Measurements from ENCODE around the gene CBX3. TPM values are rescaled to one million over a fixed set of nuclear protein-coding genes. Genes with fewer than 3 reads are reported as not detected.

CBX3 gene
- total and polyA plus RNA-seq, 10 of the 15 experiments (the other 5 are each of a cell fraction or from before 2014, with no cell fraction given) = 153 to 307 (median 225) TPM

DNA sequence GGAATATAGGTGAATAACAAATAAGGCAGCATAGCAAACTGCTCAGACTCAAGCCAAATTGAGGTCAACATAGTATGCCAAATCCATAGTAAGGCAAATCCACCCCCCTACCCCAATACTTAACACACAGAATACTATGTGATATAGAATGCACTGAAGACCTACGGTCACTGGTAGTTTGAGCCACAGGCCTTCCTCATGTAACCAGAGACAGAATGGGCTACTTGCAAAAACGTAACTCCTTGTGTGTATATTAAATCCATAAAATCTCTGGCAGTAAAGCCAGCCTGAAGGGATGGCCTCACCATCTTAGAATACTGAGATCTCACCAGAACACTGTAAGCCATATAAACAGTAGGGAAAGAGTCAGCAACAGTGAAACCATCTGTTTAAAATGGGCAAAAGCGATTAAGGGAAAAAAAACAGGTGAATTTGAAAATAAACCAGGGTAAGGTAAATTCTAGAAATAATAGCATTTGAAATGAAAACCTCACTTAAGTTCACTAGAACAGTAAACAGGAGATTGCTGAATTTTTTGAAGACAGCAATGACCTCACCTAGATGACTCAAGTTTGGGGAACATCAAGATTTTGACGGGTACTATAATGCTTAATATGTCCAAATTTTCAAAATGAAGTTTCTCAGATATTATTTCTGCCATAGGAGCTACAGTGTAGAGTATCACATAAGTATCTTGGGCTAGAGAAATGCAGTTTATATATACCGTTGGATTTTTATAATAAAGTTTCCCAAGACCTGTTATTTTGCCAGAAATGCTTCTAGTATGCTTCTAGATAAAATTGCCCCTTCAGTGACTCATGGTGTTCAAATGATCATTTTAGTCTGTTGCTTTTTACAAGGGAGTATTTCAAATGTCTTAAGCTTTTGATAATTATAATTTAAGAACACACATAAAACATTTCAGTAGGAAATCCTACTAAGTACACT is 14.9 kb upstream of the CBX3 start:
- Histone ChIP-seq H4K20me1 (ENCODE audit: control insufficient read depth, insufficient read depth) (no peaks in the 10 kb centered on the region; the same call in 1 of the 2 replicates), H2AFZ (ENCODE audit: control insufficient read depth, low read depth, low read length) (no peak overlapping the region), H3K79me2 (ENCODE audit: control insufficient read depth, insufficient read depth, low read length) (peaks cover 16% of the 10 kb centered on the region), H3K36me3 (ENCODE audit: control insufficient read depth in 2 of 2, insufficient read depth in 2 of 2, low read length in 1 of 2) (peaks cover 3 to 19% of the 10 kb centered on the region in 2 experiments; a peak in 3 of 4 replicates), H3K9ac (ENCODE audit: control insufficient read depth, insufficient read depth, low read length) (no peak overlapping the region), H3K4me1 (ENCODE audit: control insufficient read depth, insufficient read depth, low read length) (peaks cover 8% of the 10 kb centered on the region; the same call in 1 of the 2 replicates), H3K4me2 (ENCODE audit: control insufficient read depth, insufficient read depth) (no peak overlapping the region), H3K27ac (ENCODE audit: control insufficient read depth, insufficient read depth) (no peak overlapping the region), H3K9me3 (replicated peaks; ENCODE audit: control insufficient read depth, insufficient read depth, low read length) (no peaks in the 10 kb centered on the region), H3K27me3 (replicated peaks in 1 of 2; ENCODE audit: control insufficient read depth in 2 of 2, insufficient read depth in 2 of 2, low read length in 1 of 2) (no peaks in the 10 kb centered on the region), H3K4me3 (no peak overlapping the region)
- no peak for FAIRE-seq
- BruUV-seq (replicated peaks) = no TSS peak
- ChIA-PET SMC1A (ENCODE audit: uncharacterized antibody, unreplicated experiment) (interaction anchor here (1.0 to 3.3 kb wide), 7 partner anchors 10 to 293 kb away, joined by 3 to 23 read pairs (median 5); no protein-coding TSS in a partner anchor), CTCF (interaction anchor here (0.8 to 3.0 kb wide), 6 partner anchors 11 to 293 kb away, joined by 3 to 29 read pairs (median 4); no protein-coding TSS in a partner anchor), RAD21 (ENCODE audit: unreplicated experiment) (interaction anchor here (0.7 to 2.7 kb wide), 3 partner anchors 8 to 95 kb away, joined by 3 to 13 read pairs (median 3); no protein-coding TSS in a partner anchor), POLR2A (interaction anchor here (0.6 to 2.6 kb wide), 3 partner anchors 11 to 74 kb away, joined by 4 to 8 read pairs (median 6); no protein-coding TSS in a partner anchor)
- peak; percentile 5 for ATAC-seq
- in situ Hi-C loops (cut with MboI) = no loop called here
- intact Hi-C loops (cut with micrococcal nuclease; ENCODE audit: unreplicated experiment) = no loop called here
- WGBS (ENCODE audit: insufficient coverage, insufficient replicate concordance, low lambda C conversion rate, missing lambda C conversion rate) = 72% methylated on average over 5 of the region's 5 CpGs
- DNase-seq (ENCODE audit: low read depth, low spot score) = no peak
- peak; percentile 69 for TF ChIP-seq POLR2AphosphoS5 (IDR thresholded peaks at IDR 0.05; ENCODE audit: low read length)
- peak; percentile 31; the same call in 1 of the 2 replicates for TF ChIP-seq RUNX3 (IDR thresholded peaks at IDR 0.05; ENCODE audit: low read length)
- 0 out of 2 replicates have a peak, but pooled peaks have one; percentile 22 for TF ChIP-seq BACH1 (IDR thresholded peaks at IDR 0.05; ENCODE audit: borderline replicate concordance)
- TF ChIP-seq, protein P1, sequence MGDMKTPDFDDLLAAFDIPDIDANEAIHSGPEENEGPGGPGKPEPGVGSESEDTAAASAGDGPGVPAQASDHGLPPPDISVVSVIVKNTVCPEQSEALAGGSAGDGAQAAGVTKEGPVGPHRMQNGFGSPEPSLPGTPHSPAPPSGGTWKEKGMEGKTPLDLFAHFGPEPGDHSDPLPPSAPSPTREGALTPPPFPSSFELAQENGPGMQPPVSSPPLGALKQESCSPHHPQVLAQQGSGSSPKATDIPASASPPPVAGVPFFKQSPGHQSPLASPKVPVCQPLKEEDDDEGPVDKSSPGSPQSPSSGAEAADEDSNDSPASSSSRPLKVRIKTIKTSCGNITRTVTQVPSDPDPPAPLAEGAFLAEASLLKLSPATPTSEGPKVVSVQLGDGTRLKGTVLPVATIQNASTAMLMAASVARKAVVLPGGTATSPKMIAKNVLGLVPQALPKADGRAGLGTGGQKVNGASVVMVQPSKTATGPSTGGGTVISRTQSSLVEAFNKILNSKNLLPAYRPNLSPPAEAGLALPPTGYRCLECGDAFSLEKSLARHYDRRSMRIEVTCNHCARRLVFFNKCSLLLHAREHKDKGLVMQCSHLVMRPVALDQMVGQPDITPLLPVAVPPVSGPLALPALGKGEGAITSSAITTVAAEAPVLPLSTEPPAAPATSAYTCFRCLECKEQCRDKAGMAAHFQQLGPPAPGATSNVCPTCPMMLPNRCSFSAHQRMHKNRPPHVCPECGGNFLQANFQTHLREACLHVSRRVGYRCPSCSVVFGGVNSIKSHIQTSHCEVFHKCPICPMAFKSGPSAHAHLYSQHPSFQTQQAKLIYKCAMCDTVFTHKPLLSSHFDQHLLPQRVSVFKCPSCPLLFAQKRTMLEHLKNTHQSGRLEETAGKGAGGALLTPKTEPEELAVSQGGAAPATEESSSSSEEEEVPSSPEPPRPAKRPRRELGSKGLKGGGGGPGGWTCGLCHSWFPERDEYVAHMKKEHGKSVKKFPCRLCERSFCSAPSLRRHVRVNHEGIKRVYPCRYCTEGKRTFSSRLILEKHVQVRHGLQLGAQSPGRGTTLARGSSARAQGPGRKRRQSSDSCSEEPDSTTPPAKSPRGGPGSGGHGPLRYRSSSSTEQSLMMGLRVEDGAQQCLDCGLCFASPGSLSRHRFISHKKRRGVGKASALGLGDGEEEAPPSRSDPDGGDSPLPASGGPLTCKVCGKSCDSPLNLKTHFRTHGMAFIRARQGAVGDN (IDR thresholded peaks at IDR 0.05) = no peak
- TF ChIP-seq ZBED1 (IDR thresholded peaks at IDR 0.05; ENCODE audit: borderline replicate concordance) = peak; percentile 42; the same call in 1 of the 2 replicates
- peak; percentile 50; the same call in 1 of the 2 replicates for TF ChIP-seq PML (IDR thresholded peaks at IDR 0.05; ENCODE audit: low read length)
- peak; percentile 68 for TF ChIP-seq POLR2A (IDR thresholded peaks at IDR 0.05; ENCODE audit: low read depth, low read length)
- no peak for TF ChIP-seq MXI1 (IDR thresholded peaks at IDR 0.05; ENCODE audit: low read depth, low read length)
- TF ChIP-seq YY1 (IDR thresholded peaks at IDR 0.05; ENCODE audit: low read depth, low read length) = no peak
- TF ChIP-seq, protein P2, sequence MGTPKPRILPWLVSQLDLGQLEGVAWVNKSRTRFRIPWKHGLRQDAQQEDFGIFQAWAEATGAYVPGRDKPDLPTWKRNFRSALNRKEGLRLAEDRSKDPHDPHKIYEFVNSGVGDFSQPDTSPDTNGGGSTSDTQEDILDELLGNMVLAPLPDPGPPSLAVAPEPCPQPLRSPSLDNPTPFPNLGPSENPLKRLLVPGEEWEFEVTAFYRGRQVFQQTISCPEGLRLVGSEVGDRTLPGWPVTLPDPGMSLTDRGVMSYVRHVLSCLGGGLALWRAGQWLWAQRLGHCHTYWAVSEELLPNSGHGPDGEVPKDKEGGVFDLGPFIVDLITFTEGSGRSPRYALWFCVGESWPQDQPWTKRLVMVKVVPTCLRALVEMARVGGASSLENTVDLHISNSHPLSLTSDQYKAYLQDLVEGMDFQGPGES (IDR thresholded peaks at IDR 0.05) = no peak
- no peak for TF ChIP-seq PAX8 (IDR thresholded peaks at IDR 0.05)
- no peak for TF ChIP-seq EP300 (IDR thresholded peaks at IDR 0.05; ENCODE audit: borderline replicate concordance in 1 of 2, control insufficient read depth in 1 of 2, low read depth in 2 of 2, low read length in 2 of 2)
- TF ChIP-seq BCL11A (IDR thresholded peaks at IDR 0.05; ENCODE audit: low read depth, low read length) = peak; percentile 4; the same call in 1 of the 2 replicates
- peak; percentile 87 for TF ChIP-seq POLR2AphosphoS2 (IDR thresholded peaks at IDR 0.05; ENCODE audit: low read depth, low read length)
- 0 out of 2 replicates have a peak, but pooled peaks have one; percentile 24 for TF ChIP-seq MTA3 (IDR thresholded peaks at IDR 0.05; ENCODE audit: borderline replicate concordance, low read length)

All from GM12878 (cell line).